Measurements from ENCODE around the gene APP.

- TF ChIP-seq, protein P1, sequence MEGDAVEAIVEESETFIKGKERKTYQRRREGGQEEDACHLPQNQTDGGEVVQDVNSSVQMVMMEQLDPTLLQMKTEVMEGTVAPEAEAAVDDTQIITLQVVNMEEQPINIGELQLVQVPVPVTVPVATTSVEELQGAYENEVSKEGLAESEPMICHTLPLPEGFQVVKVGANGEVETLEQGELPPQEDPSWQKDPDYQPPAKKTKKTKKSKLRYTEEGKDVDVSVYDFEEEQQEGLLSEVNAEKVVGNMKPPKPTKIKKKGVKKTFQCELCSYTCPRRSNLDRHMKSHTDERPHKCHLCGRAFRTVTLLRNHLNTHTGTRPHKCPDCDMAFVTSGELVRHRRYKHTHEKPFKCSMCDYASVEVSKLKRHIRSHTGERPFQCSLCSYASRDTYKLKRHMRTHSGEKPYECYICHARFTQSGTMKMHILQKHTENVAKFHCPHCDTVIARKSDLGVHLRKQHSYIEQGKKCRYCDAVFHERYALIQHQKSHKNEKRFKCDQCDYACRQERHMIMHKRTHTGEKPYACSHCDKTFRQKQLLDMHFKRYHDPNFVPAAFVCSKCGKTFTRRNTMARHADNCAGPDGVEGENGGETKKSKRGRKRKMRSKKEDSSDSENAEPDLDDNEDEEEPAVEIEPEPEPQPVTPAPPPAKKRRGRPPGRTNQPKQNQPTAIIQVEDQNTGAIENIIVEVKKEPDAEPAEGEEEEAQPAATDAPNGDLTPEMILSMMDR (IDR thresholded peaks at IDR 0.05; ENCODE audit: low read length), result no peak
- TF ChIP-seq EZH2 (IDR thresholded peaks at IDR 0.05; ENCODE audit: borderline replicate concordance, low read length), result no peak
Measured at GRCh38 chr21:26105819-26106218, 64.8 kb downstream of the APP start.
